Stomach (tissue), 9 donors: Measurements from ENCODE around the gene BOD1L1. TPM values are rescaled to one million over a fixed set of nuclear protein-coding genes. Genes with fewer than 3 reads are reported as not detected.

Experiments
- DNase-seq, 2 donors: peaks; one replicate each; pipeline versions ENCODE4 v3.0.0 to v3.0.0-alpha.2; 2013 to 2019
- H3K27ac ChIP-seq, 5 donors: fragments of 200-600 bp in 4 of 5; sonication (generic) in 4 of 5; one replicate each; pipeline ENCODE4 v1.5.1; 2013 to 2019; ENCODE audit warnings: mild to moderate bottlenecking in 1 of 5, moderate library complexity in 1 of 5
- H3K27me3 ChIP-seq, 3 donors: fragments of 200-600 bp; sonication (generic); one replicate each; pipeline ENCODE4 v1.5.1; 2017 to 2019; ENCODE audit warnings: mixed run types in 1 of 3
- H3K36me3 ChIP-seq, 4 donors: fragments of 200-600 bp; sonication (generic); 1 replicate in 3 of 4; 2 replicates in 1 of 4; pipeline ENCODE4 v1.5.1; 2016 to 2019
- H3K4me1 ChIP-seq, 4 donors: fragments of 200-600 bp; sonication (generic); one replicate each; pipeline ENCODE4 v1.5.1; 2016 to 2019
- H3K4me3 ChIP-seq, 4 donors: fragments of 200-600 bp; sonication (generic) in 3 of 4; one replicate each; pipeline ENCODE4 v1.5.1; 2016 to 2019; ENCODE audit warnings: mild to moderate bottlenecking in 1 of 4
- H3K9me3 ChIP-seq, 4 donors: fragments of 200-600 bp; sonication (generic); one replicate each; pipeline ENCODE4 v1.5.1; 2016 to 2019
- EP300 ChIP-seq: sonication (generic); formaldehyde crosslinking; IDR thresholded peaks from one replicate; pipeline ENCODE4 v1.6.1; 2017; ENCODE audit warnings: antibody characterized with exemption
- POLR2A ChIP-seq, 4 donors: fragments of 450-650 bp; IDR thresholded peaks; one replicate each; pipeline ENCODE4 v1.6.1; 2016; ENCODE audit warnings: antibody characterized with exemption in 4 of 4, control low read depth in 2 of 4, mild to moderate bottlenecking in 1 of 4, moderate library complexity in 1 of 4
- POLR2AphosphoS5 ChIP-seq, 3 donors: sonication (generic); formaldehyde crosslinking; IDR thresholded peaks; one replicate each; pipeline ENCODE4 v1.6.1; 2016; ENCODE audit warnings: antibody characterized with exemption in 3 of 3
- WGBS, 5 donors: extraction: QIAGEN DNeasy Blood & Tissue Kit in 3 of 5; methylation state at CpG; one replicate each; pipeline versions ENCODE4 v1.1.5 to v1.1.7; 2013 to 2018; 5-methylcytosine and 5-hydroxymethylcytosine counted together
- intact Hi-C: fragments of 100-400 bp; cut with DNase I; formaldehyde crosslinking; loops from one replicate; pipeline ENCODE4 v1.15.1; 2023; ENCODE audit warnings: low total_unique reads
- polyA plus RNA-seq, 3 donors: library from polyadenylated mRNA; stranded (reverse); fragments of 200-250 nt; gene quantifications; one replicate each; pipeline ENCODE4 v1.2.3, GENCODE V29; 2013
- total RNA-seq, 5 donors: library from RNA; depleted of rRNA; stranded (reverse); fragments of >200 nt; gene quantifications; one replicate each; pipeline versions ENCODE4 v1.1.0 to v1.2.3, GENCODE V29; 2014 to 2016
- TF ChIP-seq, protein P1 (sequence below), 7 experiments: fragments of 450-650 bp in 4 of 7; fragments of 200-600 bp in 3 of 7; sonication (generic) in 3 of 7; IDR thresholded peaks; one replicate each; pipeline ENCODE4 v1.5.1; 2016 to 2019; ENCODE audit warnings: antibody characterized with exemption in 7 of 7, control low read depth in 2 of 7, mild to moderate bottlenecking in 1 of 7
- donor health status: healthy with polysubstance abuse.
- donor health status: Bipolar disorder and iron deficiency.
- donor health status: healthy.

The BOD1L1 gene
- total and polyA plus RNA-seq, 8 donors, result 8.2 to 61.7 (median 33.4) TPM

DNA sequence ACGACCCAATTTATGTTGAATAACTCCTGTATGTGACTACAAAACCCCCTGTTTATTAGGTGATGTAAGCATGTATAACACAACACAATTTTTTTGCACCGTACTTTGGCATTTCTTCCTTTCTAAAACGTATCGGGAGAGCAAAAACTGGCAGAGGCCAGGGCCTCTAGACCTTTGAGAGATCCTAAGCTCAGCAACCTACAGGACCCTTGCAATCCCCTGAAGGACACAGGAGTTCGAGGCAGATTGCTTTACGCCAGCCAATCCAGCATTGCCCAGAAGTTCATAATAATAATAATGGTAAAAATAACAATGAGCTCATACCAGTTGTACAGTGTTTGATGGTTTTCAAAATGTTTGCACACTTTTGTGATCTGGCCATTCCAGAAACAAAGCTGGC lies 90.9 kb downstream of the BOD1L1 start:
- Histone ChIP-seq H3K27me3 (peaks cover 30 to 100% (median 98%) of the 10 kb centered on the region in 3 donors), H3K9me3 (peaks cover 0 to 16% (median 4%) of the 10 kb centered on the region in 4 donors), H3K27ac (no peak overlapping the region), H3K4me1 (peaks cover 7 to 55% (median 22%) of the 10 kb centered on the region in 4 donors), H3K36me3 (no peaks in the 10 kb centered on the region), H3K4me3 (no peak overlapping the region)
- WGBS, 5 donors, result 25 to 37% (median 27%) methylated on average over 6 of the region's 6 CpGs
- no peak for TF ChIP-seq EP300
- TF ChIP-seq POLR2A (IDR thresholded peaks at IDR 0.05), result no peak
- intact Hi-C loops, result no loop called here
- DNase-seq, result no peak

DNA sequence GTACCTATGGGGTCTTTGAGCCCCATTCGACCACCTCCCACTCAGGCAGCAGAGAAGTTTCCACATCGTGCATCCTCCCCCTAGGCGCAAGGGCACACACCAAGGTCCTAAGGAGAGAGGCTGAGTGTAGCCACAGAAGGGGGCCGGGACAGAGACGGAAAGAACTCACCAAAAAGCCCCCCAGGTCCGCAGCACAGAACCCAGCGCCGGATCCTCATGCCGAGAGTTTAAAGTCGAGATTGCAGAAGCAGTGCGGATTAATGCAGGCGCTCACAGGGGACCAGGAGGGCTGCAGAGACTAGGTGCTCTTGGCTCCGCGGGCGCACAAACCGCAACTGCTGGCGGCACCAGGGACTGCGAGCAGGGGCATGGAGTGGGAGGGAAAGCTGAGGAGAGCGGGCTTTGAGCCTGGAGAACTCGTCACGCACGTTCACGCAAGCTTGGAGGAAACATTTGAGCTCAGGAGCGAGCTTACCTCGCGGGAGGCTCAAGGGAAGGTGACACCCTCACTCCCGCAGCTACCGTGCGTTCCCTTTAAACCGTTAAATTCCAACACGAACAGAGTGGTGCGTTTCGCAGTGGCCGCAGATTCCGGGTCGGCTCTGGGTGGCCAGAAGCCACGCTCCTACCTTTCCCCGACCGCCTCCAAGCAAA lies 91.7 kb downstream of the BOD1L1 start:
- intact Hi-C loops, result no loop called here
- peaks cover 0 to 16% (median 4%) of the 10 kb centered on the region in 4 donors for H3K9me3 ChIP-seq

DNA sequence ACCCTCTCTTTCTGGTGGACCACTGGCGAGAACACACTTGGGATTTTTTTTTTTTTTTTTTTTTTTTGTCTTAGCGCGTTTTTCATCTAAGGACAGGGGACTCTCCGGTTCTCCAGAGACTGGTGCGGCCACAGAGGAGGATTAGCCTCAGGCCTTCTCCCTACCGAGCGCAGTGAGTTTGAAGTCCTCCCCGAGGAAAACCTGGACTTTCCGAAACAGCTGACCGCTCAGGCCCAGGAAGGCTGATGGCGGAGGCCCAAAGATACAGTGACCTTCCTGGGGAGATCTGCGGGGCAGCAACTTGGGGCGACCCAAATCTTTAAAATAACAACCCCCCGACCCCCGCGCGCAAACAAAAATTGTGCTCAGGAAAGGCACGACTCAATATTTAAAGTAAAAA lies 92.4 kb downstream of the BOD1L1 start:
- intact Hi-C loops, result no loop called here
- no peak overlapping the region for H3K4me3 ChIP-seq
- H3K27me3 ChIP-seq, result peaks cover 35 to 100% (median 98%) of the 10 kb centered on the region in 3 donors
- H3K36me3 ChIP-seq, result no peaks in the 10 kb centered on the region
- H3K27ac ChIP-seq, result no peak overlapping the region
- 5 to 12% (median 9%) methylated on average over 17 to 18 of the region's 18 CpGs for WGBS, 5 donors
- no peak for DNase-seq
- TF ChIP-seq POLR2A (IDR thresholded peaks at IDR 0.05), result no peak
- TF ChIP-seq POLR2AphosphoS5 (IDR thresholded peaks at IDR 0.05), result no peak
- TF ChIP-seq, protein P1, sequence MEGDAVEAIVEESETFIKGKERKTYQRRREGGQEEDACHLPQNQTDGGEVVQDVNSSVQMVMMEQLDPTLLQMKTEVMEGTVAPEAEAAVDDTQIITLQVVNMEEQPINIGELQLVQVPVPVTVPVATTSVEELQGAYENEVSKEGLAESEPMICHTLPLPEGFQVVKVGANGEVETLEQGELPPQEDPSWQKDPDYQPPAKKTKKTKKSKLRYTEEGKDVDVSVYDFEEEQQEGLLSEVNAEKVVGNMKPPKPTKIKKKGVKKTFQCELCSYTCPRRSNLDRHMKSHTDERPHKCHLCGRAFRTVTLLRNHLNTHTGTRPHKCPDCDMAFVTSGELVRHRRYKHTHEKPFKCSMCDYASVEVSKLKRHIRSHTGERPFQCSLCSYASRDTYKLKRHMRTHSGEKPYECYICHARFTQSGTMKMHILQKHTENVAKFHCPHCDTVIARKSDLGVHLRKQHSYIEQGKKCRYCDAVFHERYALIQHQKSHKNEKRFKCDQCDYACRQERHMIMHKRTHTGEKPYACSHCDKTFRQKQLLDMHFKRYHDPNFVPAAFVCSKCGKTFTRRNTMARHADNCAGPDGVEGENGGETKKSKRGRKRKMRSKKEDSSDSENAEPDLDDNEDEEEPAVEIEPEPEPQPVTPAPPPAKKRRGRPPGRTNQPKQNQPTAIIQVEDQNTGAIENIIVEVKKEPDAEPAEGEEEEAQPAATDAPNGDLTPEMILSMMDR (IDR thresholded peaks at IDR 0.05), result no peak
- no peak for TF ChIP-seq EP300
- H3K9me3 ChIP-seq, result peaks cover 0 to 16% (median 4%) of the 10 kb centered on the region in 4 donors
- peaks cover 6 to 49% (median 20%) of the 10 kb centered on the region in 4 donors for H3K4me1 ChIP-seq

More for the DNA sequence above, 91.7 kb downstream of the BOD1L1 start:
- H3K4me1 ChIP-seq, result peaks cover 6 to 55% (median 22%) of the 10 kb centered on the region in 4 donors
- DNase-seq, result no peak
- 0 to 8% (median 4%) methylated on average over 25 to 39 of the region's 39 CpGs for WGBS, 5 donors
- TF ChIP-seq EP300 (no peak), POLR2AphosphoS5 (IDR thresholded peaks at IDR 0.05) (no peak), POLR2A (IDR thresholded peaks at IDR 0.05) (no peak)
- TF ChIP-seq, protein P1 (IDR thresholded peaks at IDR 0.05), result no peak
- no peak overlapping the region for H3K4me3 ChIP-seq
- peaks cover 34 to 100% (median 98%) of the 10 kb centered on the region in 3 donors for H3K27me3 ChIP-seq
- H3K27ac ChIP-seq, result no peak overlapping the region
- no peaks in the 10 kb centered on the region for H3K36me3 ChIP-seq

DNA sequence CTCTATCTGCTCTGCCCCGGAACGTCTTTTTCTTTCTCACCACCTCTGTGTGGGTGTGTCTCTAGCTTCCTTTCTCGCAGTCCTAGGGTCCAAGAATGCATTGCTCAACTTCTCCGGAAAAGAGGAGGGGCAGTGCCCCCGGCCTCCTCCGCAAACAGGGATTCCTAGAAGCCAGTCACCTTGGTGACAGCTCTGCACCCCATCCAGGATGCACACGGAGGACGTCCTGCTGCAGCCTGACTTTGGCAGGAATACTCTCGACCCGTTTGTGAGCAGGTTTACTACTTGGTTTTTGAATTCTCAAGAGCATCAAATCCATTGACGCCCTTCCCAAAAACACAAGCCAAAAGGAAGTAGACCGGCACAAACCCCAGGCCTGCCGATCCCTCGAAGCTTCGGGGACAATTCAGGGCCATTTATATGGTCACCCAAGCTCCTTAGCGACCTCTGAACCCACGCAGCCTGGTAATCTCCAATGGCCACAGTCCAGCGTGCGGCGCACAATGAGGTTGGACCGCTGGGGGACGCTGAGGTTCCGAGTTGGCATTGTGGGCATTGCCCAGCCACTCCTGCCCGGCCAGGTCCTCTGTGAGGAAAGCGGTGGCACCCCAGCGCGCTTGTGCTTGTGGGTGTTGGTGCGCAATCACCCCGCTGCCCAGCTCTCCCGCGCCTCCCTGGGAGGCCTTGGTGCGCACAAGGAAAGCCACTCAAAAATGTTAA lies 93.0 kb downstream of the BOD1L1 start:
- Histone ChIP-seq H3K27ac (no peak overlapping the region), H3K27me3 (peaks cover 32 to 100% (median 98%) of the 10 kb centered on the region in 3 donors), H3K36me3 (no peaks in the 10 kb centered on the region), H3K4me3 (no peak overlapping the region), H3K9me3 (peaks cover 0 to 10% (median 4%) of the 10 kb centered on the region in 4 donors), H3K4me1 (peaks cover 0 to 45% (median 17%) of the 10 kb centered on the region in 4 donors)
- 5 to 6% (median 5%) methylated on average over 28 to 32 of the region's 32 CpGs for WGBS, 5 donors
- DNase-seq, result no peak
- TF ChIP-seq POLR2A (IDR thresholded peaks at IDR 0.05), result no peak
- TF ChIP-seq POLR2AphosphoS5 (IDR thresholded peaks at IDR 0.05), result no peak
- no peak for TF ChIP-seq EP300
- TF ChIP-seq, protein P1 (IDR thresholded peaks at IDR 0.05), result no peak
- intact Hi-C loops, result no loop called here
